ENCODE measurements around the gene ANK3. TPM values are rescaled to one million over a fixed set of nuclear protein-coding genes. Genes with fewer than 3 reads are reported as not detected.

Gene ANK3
- polyA plus RNA-seq, 1 donor from 2014 or later = 114 TPM

GRCh38 chr10:60175441-60175971 lies 214.2 kb downstream of the ANK3 start:
- Histone ChIP-seq H3K4me3 (ENCODE audit: low read length) (no peak overlapping the region), H3F3A (ENCODE audit: insufficient read depth, low read length, poor library complexity, severe bottlenecking) (no peaks in the 10 kb centered on the region)

GRCh38 chr10:60172363-60172990 lies 217.2 kb downstream of the ANK3 start:
- no peak overlapping the region for H2AFZ ChIP-seq (ENCODE audit: low read depth, low read length)
- no peaks in the 10 kb centered on the region for H3K9me3 ChIP-seq (ENCODE audit: low read length)
- no peak overlapping the region for H3K9ac ChIP-seq (ENCODE audit: low read length)
- H3K9me2 ChIP-seq (ENCODE audit: insufficient read depth, low read length) = no peaks in the 10 kb centered on the region
- no peak overlapping the region for H3K4me2 ChIP-seq (ENCODE audit: low read length)
- H3K36me3 ChIP-seq (ENCODE audit: insufficient read depth, low read length) = peaks cover 11% of the 10 kb centered on the region
- H3K27ac ChIP-seq (ENCODE audit: low read length) = no peak overlapping the region
- H3K79me2 ChIP-seq (replicated peaks; ENCODE audit: insufficient read depth, low read length) = no peaks in the 10 kb centered on the region
- H4K20me1 ChIP-seq (ENCODE audit: insufficient read depth) = no peaks in the 10 kb centered on the region
- no peaks in the 10 kb centered on the region for H3K27me3 ChIP-seq (ENCODE audit: insufficient read depth, low read depth, low read length)
- H3F3A ChIP-seq (ENCODE audit: insufficient read depth, low read length, poor library complexity, severe bottlenecking) = no peaks in the 10 kb centered on the region
- no peak overlapping the region for H3K4me3 ChIP-seq (ENCODE audit: low read length)
- TF ChIP-seq CTCF (IDR thresholded peaks at IDR 0.05; ENCODE audit: poor library complexity, severe bottlenecking) (no peak), RAD21 (conservative IDR thresholded peaks at IDR 0.05) (no peak), SMC3 (conservative IDR thresholded peaks at IDR 0.05; ENCODE audit: poor library complexity) (no peak), TAF1 (IDR thresholded peaks at IDR 0.05; ENCODE audit: low read depth) (no peak), POLR2AphosphoS5 (IDR thresholded peaks at IDR 0.05) (no peak), EP300 (conservative IDR thresholded peaks at IDR 0.05; ENCODE audit: poor library complexity, severe bottlenecking) (no peak), MXI1 (conservative IDR thresholded peaks at IDR 0.05; ENCODE audit: poor library complexity, severe bottlenecking) (no peak)
- TF ChIP-seq, protein P1, sequence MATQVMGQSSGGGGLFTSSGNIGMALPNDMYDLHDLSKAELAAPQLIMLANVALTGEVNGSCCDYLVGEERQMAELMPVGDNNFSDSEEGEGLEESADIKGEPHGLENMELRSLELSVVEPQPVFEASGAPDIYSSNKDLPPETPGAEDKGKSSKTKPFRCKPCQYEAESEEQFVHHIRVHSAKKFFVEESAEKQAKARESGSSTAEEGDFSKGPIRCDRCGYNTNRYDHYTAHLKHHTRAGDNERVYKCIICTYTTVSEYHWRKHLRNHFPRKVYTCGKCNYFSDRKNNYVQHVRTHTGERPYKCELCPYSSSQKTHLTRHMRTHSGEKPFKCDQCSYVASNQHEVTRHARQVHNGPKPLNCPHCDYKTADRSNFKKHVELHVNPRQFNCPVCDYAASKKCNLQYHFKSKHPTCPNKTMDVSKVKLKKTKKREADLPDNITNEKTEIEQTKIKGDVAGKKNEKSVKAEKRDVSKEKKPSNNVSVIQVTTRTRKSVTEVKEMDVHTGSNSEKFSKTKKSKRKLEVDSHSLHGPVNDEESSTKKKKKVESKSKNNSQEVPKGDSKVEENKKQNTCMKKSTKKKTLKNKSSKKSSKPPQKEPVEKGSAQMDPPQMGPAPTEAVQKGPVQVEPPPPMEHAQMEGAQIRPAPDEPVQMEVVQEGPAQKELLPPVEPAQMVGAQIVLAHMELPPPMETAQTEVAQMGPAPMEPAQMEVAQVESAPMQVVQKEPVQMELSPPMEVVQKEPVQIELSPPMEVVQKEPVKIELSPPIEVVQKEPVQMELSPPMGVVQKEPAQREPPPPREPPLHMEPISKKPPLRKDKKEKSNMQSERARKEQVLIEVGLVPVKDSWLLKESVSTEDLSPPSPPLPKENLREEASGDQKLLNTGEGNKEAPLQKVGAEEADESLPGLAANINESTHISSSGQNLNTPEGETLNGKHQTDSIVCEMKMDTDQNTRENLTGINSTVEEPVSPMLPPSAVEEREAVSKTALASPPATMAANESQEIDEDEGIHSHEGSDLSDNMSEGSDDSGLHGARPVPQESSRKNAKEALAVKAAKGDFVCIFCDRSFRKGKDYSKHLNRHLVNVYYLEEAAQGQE (IDR thresholded peaks at IDR 0.05; ENCODE audit: borderline replicate concordance) = no peak

More at GRCh38 chr10:60175441-60175971, 214.2 kb downstream of the ANK3 start:
- TF ChIP-seq EP300 (conservative IDR thresholded peaks at IDR 0.05; ENCODE audit: poor library complexity, severe bottlenecking) (no peak), MXI1 (conservative IDR thresholded peaks at IDR 0.05; ENCODE audit: poor library complexity, severe bottlenecking) (no peak), CTCF (IDR thresholded peaks at IDR 0.05; ENCODE audit: poor library complexity, severe bottlenecking) (no peak), RAD21 (conservative IDR thresholded peaks at IDR 0.05) (no peak), POLR2AphosphoS5 (IDR thresholded peaks at IDR 0.05) (no peak), TAF1 (IDR thresholded peaks at IDR 0.05; ENCODE audit: low read depth) (no peak), EZH2 (IDR thresholded peaks at IDR 0.05; ENCODE audit: borderline replicate concordance, insufficient read depth, low read length, poor library complexity, severe bottlenecking) (no peak), SMC3 (conservative IDR thresholded peaks at IDR 0.05; ENCODE audit: poor library complexity) (no peak)
- TF ChIP-seq, protein P1 (IDR thresholded peaks at IDR 0.05; ENCODE audit: borderline replicate concordance) = no peak
- H3K9me3 ChIP-seq (ENCODE audit: low read length) = no peaks in the 10 kb centered on the region
- no peak overlapping the region for H3K9ac ChIP-seq (ENCODE audit: low read length)
- H3K27ac ChIP-seq (ENCODE audit: low read length) = no peak overlapping the region
- H2AFZ ChIP-seq (ENCODE audit: low read depth, low read length) = no peak overlapping the region
- H3K9me2 ChIP-seq (ENCODE audit: insufficient read depth, low read length) = no peaks in the 10 kb centered on the region
- H3K4me2 ChIP-seq (ENCODE audit: low read length) = no peak overlapping the region
- no peaks in the 10 kb centered on the region for H4K20me1 ChIP-seq (ENCODE audit: insufficient read depth)
- no peaks in the 10 kb centered on the region for H3K27me3 ChIP-seq (ENCODE audit: insufficient read depth, low read depth, low read length)
- H3K36me3 ChIP-seq (ENCODE audit: insufficient read depth, low read length) = peaks cover 16% of the 10 kb centered on the region
- H3K79me2 ChIP-seq (replicated peaks; ENCODE audit: insufficient read depth, low read length) = no peaks in the 10 kb centered on the region
